ENCODE measurements around the gene MEG3.

MEG3 gene

GRCh38 chr14:100804558-100805309 lies 21.2 kb upstream of the MEG3 start:
- no peak overlapping the region for H3K4me3 ChIP-seq (ENCODE audit: low read depth, low read length)
- no peak for DNase-seq (ENCODE audit: low read depth)

GRCh38 chr14:100806386-100806785 lies 19.5 kb upstream of the MEG3 start:
- DNase-seq (ENCODE audit: low read depth) = no peak
- TF ChIP-seq, protein P1, sequence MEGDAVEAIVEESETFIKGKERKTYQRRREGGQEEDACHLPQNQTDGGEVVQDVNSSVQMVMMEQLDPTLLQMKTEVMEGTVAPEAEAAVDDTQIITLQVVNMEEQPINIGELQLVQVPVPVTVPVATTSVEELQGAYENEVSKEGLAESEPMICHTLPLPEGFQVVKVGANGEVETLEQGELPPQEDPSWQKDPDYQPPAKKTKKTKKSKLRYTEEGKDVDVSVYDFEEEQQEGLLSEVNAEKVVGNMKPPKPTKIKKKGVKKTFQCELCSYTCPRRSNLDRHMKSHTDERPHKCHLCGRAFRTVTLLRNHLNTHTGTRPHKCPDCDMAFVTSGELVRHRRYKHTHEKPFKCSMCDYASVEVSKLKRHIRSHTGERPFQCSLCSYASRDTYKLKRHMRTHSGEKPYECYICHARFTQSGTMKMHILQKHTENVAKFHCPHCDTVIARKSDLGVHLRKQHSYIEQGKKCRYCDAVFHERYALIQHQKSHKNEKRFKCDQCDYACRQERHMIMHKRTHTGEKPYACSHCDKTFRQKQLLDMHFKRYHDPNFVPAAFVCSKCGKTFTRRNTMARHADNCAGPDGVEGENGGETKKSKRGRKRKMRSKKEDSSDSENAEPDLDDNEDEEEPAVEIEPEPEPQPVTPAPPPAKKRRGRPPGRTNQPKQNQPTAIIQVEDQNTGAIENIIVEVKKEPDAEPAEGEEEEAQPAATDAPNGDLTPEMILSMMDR (IDR thresholded peaks at IDR 0.05; ENCODE audit: low read depth, low read length, missing control alignments) = no peak
- H3K4me3 ChIP-seq (ENCODE audit: low read depth, low read length) = no peak overlapping the region

More at GRCh38 chr14:100804558-100805309, 21.2 kb upstream of the MEG3 start:
- TF ChIP-seq, protein P1 (IDR thresholded peaks at IDR 0.05; ENCODE audit: low read depth, low read length, missing control alignments) = no peak

- TF ChIP-seq, protein P1 (IDR thresholded peaks at IDR 0.05; ENCODE audit: low read depth, low read length, missing control alignments) = no peak
- no peak overlapping the region for H3K4me3 ChIP-seq (ENCODE audit: low read depth, low read length)
- no peak for DNase-seq (ENCODE audit: low read depth)
Measured at GRCh38 chr14:100807496-100807895, 18.4 kb upstream of the MEG3 start.

- H3K4me3 ChIP-seq (ENCODE audit: low read depth, low read length) = no peak overlapping the region
- no peak for DNase-seq (ENCODE audit: low read depth)
- TF ChIP-seq, protein P1 (IDR thresholded peaks at IDR 0.05; ENCODE audit: low read depth, low read length, missing control alignments) = no peak
Measured at GRCh38 chr14:100807979-100808734, 17.8 kb upstream of the MEG3 start.

DNA sequence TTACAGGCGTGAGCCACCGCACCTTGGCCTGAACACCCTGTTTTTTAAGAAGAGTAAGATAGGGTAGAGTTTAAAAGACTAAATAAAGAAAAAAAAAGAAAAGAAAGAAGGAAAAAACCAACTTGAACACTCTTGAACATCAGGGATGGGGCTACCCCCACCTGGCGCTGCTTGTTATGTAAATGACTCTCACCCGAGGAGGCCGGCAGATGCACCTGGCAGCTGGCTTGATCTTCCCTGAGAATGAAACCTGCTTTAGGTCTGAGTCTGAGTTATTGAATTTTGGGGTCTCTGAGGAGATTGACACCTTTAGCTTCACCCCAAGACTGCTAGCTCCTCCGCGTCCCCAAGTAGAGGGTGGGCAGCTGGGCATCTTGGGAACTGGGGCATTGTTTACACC lies 15.5 kb upstream of the MEG3 start:
- TF ChIP-seq, protein P1 (IDR thresholded peaks at IDR 0.05; ENCODE audit: low read depth, low read length, missing control alignments) = no peak
- no peak overlapping the region for H3K4me3 ChIP-seq (ENCODE audit: low read depth, low read length)
- no peak for DNase-seq (ENCODE audit: low read depth)

DNA sequence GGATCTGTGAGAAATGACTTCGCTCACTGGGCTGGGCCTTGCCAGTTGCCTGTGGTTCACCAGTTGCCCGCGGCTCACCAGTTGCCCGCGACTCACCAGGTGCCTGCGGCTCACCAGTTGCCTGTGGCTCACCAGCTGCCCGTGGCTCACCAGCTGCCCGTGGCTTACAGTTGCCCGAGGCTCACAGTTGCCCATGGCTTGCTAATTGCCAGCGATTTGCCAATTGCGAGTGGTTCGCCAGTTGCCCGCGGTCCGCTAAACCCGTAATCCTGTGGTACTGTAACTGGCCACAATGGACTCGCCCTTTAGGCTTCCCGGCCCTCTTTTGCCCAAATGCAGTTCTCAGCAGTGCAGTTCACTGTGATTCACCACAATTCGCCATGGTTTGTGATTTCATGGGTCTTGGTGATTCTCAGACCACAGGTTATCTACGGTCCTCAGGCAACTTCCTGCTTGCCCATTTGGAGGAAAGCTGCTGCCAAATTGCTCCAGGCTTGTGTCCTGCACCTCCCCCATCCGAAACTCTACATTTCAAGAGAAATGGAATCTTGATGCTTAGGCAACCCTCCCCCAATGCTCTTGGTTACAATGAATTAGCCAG lies 15.0 kb upstream of the MEG3 start:
- no peak overlapping the region for H3K4me3 ChIP-seq (ENCODE audit: low read depth, low read length)
- peak; percentile 0 for DNase-seq (ENCODE audit: low read depth)
- TF ChIP-seq, protein P1 (IDR thresholded peaks at IDR 0.05; ENCODE audit: low read depth, low read length, missing control alignments) = no peak
